Central memory CD8-positive, alpha-beta T cell (primary cell): Measurements from ENCODE around the gene PIK3CG.
"Not testable (repeated sequence)": the region's sequence is repeated elsewhere in the genome, so short reads cannot be mapped to it uniquely, and the experiment has no call there.

ENCODE experiments used
- ATAC-seq: fragments of 150-1000 bp; cut with Tn5 transposase; replicated peaks from 2 replicates; pipeline ENCODE4 v1.10.0; 2022; ENCODE audit warnings: mild to moderate bottlenecking, moderate FRiP score, moderate number of reproducible peaks; ENCODE audit not compliant: poor library complexity, severe bottlenecking; ENCODE audit errors: extremely low read depth
- DNase-seq, 2 donors: peaks; one replicate each; pipeline ENCODE4 v3.0.0; 2021; ENCODE audit warnings: low spot score in 2 of 2
- H3K27ac Mint-ChIP-seq: one replicate; pipeline ENCODE4 v1.8.0; 2022; ENCODE audit warnings: low read depth, mild to moderate bottlenecking, moderate library complexity, mixed read lengths
- H3K27me3 Mint-ChIP-seq: one replicate; pipeline ENCODE4 v1.8.0; 2022; ENCODE audit warnings: mixed read lengths
- H3K36me3 Mint-ChIP-seq: one replicate; pipeline ENCODE4 v1.8.0; 2022; ENCODE audit warnings: mild to moderate bottlenecking, moderate library complexity, mixed read lengths; ENCODE audit not compliant: insufficient read depth
- H3K4me1 Mint-ChIP-seq: one replicate; pipeline ENCODE4 v1.8.0; 2022; ENCODE audit warnings: mixed read lengths
- H3K4me3 Mint-ChIP-seq: one replicate; pipeline ENCODE4 v1.8.0; 2022; ENCODE audit warnings: mild to moderate bottlenecking, moderate library complexity, mixed read lengths
- H3K9me3 Mint-ChIP-seq: one replicate; pipeline ENCODE4 v1.8.0; 2022; ENCODE audit warnings: mixed read lengths

The PIK3CG gene

DNA sequence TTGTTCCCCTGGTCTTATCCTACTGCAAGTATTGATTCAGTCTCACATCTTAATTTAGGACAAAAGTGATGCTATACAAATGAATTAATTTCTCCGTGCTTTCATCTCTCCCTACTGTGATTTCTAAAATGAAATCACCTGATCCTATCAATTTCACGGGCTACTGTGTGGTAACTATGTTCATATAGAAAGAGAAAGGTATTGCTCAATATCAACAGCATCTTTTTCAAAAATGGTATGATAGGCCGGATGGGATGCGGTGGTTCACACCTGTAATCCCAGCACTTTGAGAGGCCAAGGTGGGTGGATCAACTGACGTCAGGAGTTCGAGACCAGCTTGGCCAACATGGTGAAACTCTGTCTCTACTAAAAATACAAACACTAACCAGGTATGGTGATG is 71.2 kb downstream of the PIK3CG start:
- DNase-seq (no peak), ATAC-seq (no peak)
- Mint-ChIP-seq H3K4me1 (no peaks in the 10 kb centered on the region), H3K4me3 (no peak overlapping the region), H3K27me3 (no peaks in the 10 kb centered on the region), H3K9me3 (no peaks in the 10 kb centered on the region), H3K36me3 (peaks cover 4% of the 10 kb centered on the region), H3K27ac (no peak overlapping the region)

DNA sequence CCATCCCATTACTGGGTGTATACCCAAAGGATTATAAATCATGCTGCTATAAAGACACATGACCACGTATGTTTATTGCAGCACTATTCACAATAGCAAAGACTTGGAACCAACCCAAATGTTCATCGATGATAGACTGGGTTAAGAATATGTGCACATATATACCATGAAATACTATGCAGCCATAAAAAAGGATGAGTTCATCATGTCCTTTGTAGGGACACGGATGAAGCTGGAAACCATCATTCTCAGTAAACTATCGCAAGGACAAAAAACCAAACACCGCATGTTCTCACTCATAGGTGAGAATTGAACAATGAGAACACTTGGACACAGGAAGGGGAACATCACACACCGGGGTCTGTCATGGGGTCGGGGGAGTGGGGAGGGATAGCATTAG is 73.0 kb downstream of the PIK3CG start:
- not testable (repeated sequence) for H3K4me1 Mint-ChIP-seq, H3K27me3 Mint-ChIP-seq, H3K36me3 Mint-ChIP-seq, H3K27ac Mint-ChIP-seq, ATAC-seq, DNase-seq, H3K4me3 Mint-ChIP-seq, H3K9me3 Mint-ChIP-seq

DNA sequence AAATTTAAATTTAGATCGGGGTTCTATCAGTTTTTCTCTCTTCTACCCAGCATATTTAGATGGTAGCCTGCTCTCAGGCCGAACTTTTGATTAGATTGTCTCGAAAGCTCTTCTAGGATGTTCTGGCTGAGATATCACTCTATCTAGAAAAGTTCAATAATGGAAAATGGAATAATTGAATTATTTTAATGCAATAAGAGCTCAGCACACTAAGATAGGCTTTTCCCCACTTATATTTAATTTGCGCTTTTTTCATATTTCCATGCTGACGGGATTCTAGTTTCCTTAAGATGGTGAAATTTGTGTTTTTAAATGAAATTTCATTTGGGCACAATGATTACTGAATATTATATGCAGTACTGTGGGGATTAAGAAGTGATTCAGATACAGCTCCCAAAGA is 73.7 kb downstream of the PIK3CG start:
- no peak overlapping the region for H3K4me3 Mint-ChIP-seq
- peaks cover 2% of the 10 kb centered on the region for H3K36me3 Mint-ChIP-seq
- no peaks in the 10 kb centered on the region for H3K27me3 Mint-ChIP-seq
- no peak overlapping the region for H3K27ac Mint-ChIP-seq
- no peak for ATAC-seq
- no peaks in the 10 kb centered on the region for H3K9me3 Mint-ChIP-seq
- no peaks in the 10 kb centered on the region for H3K4me1 Mint-ChIP-seq
- DNase-seq, result no peak

DNA sequence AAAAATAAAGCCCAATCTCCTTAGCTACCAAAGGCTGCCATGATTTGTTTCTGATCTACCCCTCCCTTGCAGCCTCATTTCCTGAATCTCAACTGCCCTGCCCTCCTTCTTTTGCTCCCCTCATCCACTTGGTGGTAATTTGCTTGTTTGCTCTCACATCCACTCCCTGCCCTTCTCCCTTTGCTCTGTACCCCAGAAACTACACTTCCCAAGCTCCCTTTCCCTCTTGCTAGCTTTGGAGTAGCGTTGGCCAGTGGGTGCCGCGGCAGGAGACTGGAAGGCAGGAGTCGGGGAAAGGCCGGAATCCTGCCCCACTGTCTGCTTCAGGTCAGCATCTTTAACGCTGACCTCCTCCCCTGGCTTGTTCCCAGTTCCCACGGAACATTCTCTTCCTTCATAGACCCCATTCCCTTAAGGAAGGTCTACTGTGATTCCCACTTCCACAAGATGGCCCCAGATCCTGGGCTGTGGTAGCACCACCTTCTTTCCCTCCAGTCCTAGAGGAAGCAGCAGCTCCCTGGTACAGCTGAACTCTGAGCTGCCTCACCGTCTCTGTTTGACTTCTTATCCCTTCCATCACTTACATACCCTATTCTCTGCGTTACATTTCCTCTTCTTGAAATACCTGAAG is 79.1 kb downstream of the PIK3CG start:
- Mint-ChIP-seq H3K27ac (peak overlapping the region; percentile 58), H3K9me3 (no peaks in the 10 kb centered on the region), H3K4me1 (no peaks in the 10 kb centered on the region), H3K36me3 (no peaks in the 10 kb centered on the region), H3K4me3 (no peak overlapping the region), H3K27me3 (peaks cover 11% of the 10 kb centered on the region)
- ATAC-seq (no peak), DNase-seq (no peak)

DNA sequence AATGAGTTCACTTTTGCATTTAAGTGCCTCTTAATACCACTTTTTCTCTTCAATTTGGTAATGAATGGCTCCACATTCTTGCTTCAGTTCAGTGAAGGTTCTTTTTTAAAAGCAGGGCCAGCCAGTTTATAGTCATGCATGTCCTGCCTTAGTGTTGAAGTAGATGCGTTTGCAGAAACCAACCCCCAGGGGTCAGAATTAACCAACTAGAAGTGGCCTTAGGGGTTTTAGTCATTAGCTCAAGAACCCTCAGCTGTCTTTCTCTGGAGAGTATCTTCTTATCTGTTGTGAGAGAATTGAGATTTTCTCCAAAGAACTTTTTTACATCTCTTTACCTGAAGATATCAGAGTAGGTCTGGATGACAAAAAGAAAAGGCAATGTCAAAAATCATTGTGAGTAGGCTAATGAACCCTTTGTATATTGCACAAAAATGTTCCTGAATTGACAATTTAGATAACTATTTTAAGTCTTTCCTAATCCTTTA is 82.2 kb downstream of the PIK3CG start:
- no peak for DNase-seq
- Mint-ChIP-seq H3K9me3 (no peaks in the 10 kb centered on the region), H3K27me3 (peaks cover 16% of the 10 kb centered on the region), H3K4me3 (no peak overlapping the region), H3K27ac (no peak overlapping the region), H3K4me1 (no peaks in the 10 kb centered on the region), H3K36me3 (no peaks in the 10 kb centered on the region)
- ATAC-seq, result peak; percentile 49

DNA sequence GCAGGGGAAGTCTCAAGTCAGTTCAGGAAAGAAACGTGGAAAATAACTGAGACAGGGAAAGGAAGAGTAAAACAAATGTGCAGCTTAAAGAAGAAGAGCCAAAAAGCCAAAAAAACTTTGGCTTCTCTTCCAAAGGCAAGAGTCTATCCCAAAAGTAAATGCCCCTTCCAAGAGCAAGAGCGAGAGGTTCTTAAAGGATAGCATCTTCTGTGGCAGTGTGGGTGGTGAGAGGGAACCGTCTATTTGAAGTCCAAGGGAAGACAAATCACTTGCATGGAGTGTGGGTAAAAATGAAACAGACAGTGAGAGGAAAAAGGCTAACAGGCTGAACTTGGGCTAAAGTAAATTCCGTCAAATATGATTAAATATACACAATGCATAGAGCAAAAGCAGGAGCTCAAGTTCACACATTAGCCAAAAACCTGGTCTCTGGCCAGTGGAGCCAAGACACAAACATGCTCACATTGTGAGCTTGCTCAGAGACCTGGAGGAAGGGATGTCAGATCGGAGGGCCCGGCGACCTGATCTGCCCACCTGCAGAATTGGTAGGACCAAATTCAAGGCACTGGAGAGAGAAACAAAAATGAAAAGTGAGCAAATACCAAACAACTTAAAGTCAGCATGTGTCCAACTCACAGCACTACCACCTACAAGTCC is 87.0 kb downstream of the PIK3CG start:
- Mint-ChIP-seq H3K4me1 (no peaks in the 10 kb centered on the region), H3K36me3 (no peaks in the 10 kb centered on the region), H3K27me3 (peaks cover 16% of the 10 kb centered on the region), H3K9me3 (no peaks in the 10 kb centered on the region), H3K4me3 (no peak overlapping the region), H3K27ac (no peak overlapping the region)
- DNase-seq (no peak), ATAC-seq (no peak)

DNA sequence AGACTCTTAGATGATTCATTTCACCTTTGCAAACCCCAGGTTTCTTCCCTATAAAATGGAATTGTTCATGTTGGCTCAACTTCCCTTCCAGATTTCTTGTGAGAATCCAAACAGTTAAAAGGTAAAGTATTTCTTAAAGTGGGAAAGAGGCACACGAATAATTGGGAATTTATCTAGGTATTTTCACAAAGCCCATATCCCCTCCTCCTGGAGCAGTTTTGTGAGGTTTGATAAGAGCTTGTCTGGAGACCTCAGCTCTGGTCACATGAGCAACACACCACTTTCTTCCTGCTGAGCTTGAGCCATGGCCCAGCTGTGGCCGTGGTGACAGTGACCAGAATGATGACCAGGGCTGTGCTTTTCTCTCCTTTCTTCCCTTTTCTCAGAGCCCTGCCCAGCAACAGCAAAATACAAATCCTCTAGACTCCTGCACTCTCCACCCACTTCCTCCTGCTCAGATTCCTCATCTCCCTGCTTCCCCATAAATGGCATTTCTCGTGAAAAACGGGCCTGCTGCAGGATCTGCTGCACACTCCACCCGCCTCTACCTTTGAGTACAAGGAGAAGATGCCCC is 87.7 kb downstream of the PIK3CG start:
- Mint-ChIP-seq H3K9me3 (no peaks in the 10 kb centered on the region), H3K4me3 (no peak overlapping the region), H3K27ac (no peak overlapping the region)

DNA sequence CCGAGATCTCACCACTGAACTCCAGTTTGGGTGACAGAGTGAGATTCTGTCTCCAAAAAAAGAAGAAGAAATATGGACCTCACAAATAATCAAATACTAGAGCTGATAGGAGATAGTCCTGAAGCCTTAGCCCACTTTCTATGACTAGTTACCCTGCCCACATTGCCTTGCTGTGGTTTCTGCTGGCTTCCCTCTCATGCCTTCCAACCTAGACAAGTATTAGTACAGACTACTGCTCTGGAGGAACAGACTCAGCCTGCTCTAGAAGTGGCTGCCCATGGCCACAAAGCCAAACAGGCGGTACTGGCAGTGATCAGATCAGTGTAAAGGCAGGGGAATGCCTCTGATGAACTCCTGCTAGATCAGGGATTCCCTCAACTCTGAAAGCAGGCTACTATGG is 89.8 kb downstream of the PIK3CG start:
- Mint-ChIP-seq H3K4me3 (no peak overlapping the region), H3K36me3 (no peaks in the 10 kb centered on the region), H3K9me3 (no peaks in the 10 kb centered on the region), H3K4me1 (no peaks in the 10 kb centered on the region), H3K27me3 (no peaks in the 10 kb centered on the region), H3K27ac (no peak overlapping the region)
- DNase-seq (no peak), ATAC-seq (no peak)

More for the DNA sequence above, 87.7 kb downstream of the PIK3CG start:
- Mint-ChIP-seq H3K36me3 (no peaks in the 10 kb centered on the region), H3K27me3 (peaks cover 16% of the 10 kb centered on the region), H3K4me1 (no peaks in the 10 kb centered on the region)
- DNase-seq (no peak), ATAC-seq (no peak)

DNA sequence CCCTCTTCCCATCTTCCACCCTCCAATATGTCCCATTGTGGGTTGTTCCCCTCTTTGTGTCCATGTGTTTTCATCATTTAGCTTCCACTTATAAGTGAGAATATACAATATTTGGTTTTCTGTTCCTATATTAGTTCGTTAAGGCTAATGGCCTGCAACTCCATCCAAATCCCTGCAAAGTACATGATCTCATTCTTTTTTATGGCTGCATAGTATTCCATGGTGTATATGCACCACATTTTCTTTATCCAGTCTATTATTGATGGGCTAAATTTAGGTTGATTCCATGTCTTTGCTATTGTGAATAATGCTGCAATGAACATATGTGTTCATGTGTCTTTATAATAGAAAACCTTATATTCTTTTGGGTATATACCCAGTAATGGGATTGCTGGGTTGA is 90.8 kb downstream of the PIK3CG start:
- H3K27ac Mint-ChIP-seq, H3K9me3 Mint-ChIP-seq, H3K27me3 Mint-ChIP-seq, H3K36me3 Mint-ChIP-seq, DNase-seq, H3K4me1 Mint-ChIP-seq, H3K4me3 Mint-ChIP-seq, ATAC-seq: not testable (repeated sequence)
